Muscle layer of colon (tissue), 2 donors: ENCODE results near the gene OTOP3.
"Not testable (repeated sequence)": the region's sequence is repeated elsewhere in the genome, so short reads cannot be mapped to it uniquely, and the experiment has no call there.

Experiments used
- H3K27ac ChIP-seq: one replicate; pipeline ENCODE4 v1.7.0; 2013; ENCODE audit warnings: low read depth, mild to moderate bottlenecking, low read length, moderate library complexity
- H3K27me3 ChIP-seq, 2 donors: one replicate each; pipeline ENCODE4 v1.7.0; 2013; ENCODE audit warnings: low read length in 2 of 2, mild to moderate bottlenecking in 2 of 2; ENCODE audit not compliant: insufficient read depth in 2 of 2, control insufficient read depth in 1 of 2
- H3K36me3 ChIP-seq: one replicate; pipeline ENCODE4 v1.7.0; 2013; ENCODE audit warnings: mild to moderate bottlenecking, low read length; ENCODE audit not compliant: insufficient read depth
- H3K4me1 ChIP-seq: one replicate; pipeline ENCODE4 v1.7.0; 2013; ENCODE audit warnings: mild to moderate bottlenecking, low read length; ENCODE audit not compliant: insufficient read depth
- H3K4me3 ChIP-seq, 2 donors: one replicate each; pipeline ENCODE4 v1.7.0; 2013; ENCODE audit warnings: low read length in 2 of 2, low read depth in 1 of 2, mild to moderate bottlenecking in 1 of 2, moderate library complexity in 1 of 2
- H3K9ac ChIP-seq: one replicate; pipeline ENCODE4 v1.7.0; 2013; ENCODE audit warnings: low read length
- H3K9me3 ChIP-seq: one replicate; pipeline ENCODE4 v1.7.0; 2013; ENCODE audit warnings: mild to moderate bottlenecking, low read length
- donor health status: abdominal sarcoma.
- donor health status: Adenocarcinoma of cecum.

The OTOP3 gene

GRCh38 chr17:74981318-74981978 is 45.8 kb downstream of the OTOP3 start:
- Histone ChIP-seq H3K4me3 (peak overlapping the region; percentile 69 to 76), H3K4me1 (peaks cover 8% of the 10 kb centered on the region), H3K27me3 (no peaks in the 10 kb centered on the region), H3K9me3 (no peaks in the 10 kb centered on the region), H3K9ac (peak overlapping the region; percentile 47), H3K27ac (peak overlapping the region; percentile 86), H3K36me3 (no peaks in the 10 kb centered on the region)

- Histone ChIP-seq H3K36me3 (no peaks in the 10 kb centered on the region), H3K27me3 (no peaks in the 10 kb centered on the region), H3K9ac (peak overlapping the region; percentile 47), H3K4me3 (peak overlapping the region; percentile 69 to 76), H3K9me3 (no peaks in the 10 kb centered on the region), H3K27ac (peak overlapping the region; percentile 86), H3K4me1 (peaks cover 12% of the 10 kb centered on the region)
Observed at GRCh38 chr17:74981979-74982662, 46.4 kb downstream of the OTOP3 start.

- Histone ChIP-seq H3K4me3 (peak overlapping the region; percentile 69 to 76), H3K4me1 (peaks cover 14% of the 10 kb centered on the region), H3K27ac (peak overlapping the region; percentile 86), H3K9ac (peak overlapping the region; percentile 47)
- H3K36me3 ChIP-seq, H3K27me3 ChIP-seq, H3K9me3 ChIP-seq: not testable (repeated sequence)
Observed at GRCh38 chr17:74982663-74983313, 47.1 kb downstream of the OTOP3 start.

GRCh38 chr17:74986206-74986576 is 50.5 kb downstream of the OTOP3 start:
- H3K4me1 ChIP-seq = peaks cover 33% of the 10 kb centered on the region
- H3K9ac ChIP-seq = no peak overlapping the region
- H3K27ac ChIP-seq = no peak overlapping the region
- no peaks in the 10 kb centered on the region for H3K9me3 ChIP-seq
- H3K4me3 ChIP-seq = no peak overlapping the region
- no peaks in the 10 kb centered on the region for H3K27me3 ChIP-seq
- H3K36me3 ChIP-seq = no peaks in the 10 kb centered on the region

GRCh38 chr17:74987418-74987908 is 51.8 kb downstream of the OTOP3 start, which contains the start of gene CDR2L:
Gene CDR2L, plus strand, starts transcription at chr17:74987632. Its CDS starts 412 bp downstream, at chr17:74988044.
- H3K4me1 ChIP-seq = peaks cover 25% of the 10 kb centered on the region
- peak within 1 kb of the TSS; percentile 87 to 92 for H3K4me3 ChIP-seq
- no peaks in the 10 kb centered on the region for H3K27me3 ChIP-seq
- no peaks in the 10 kb centered on the region for H3K9me3 ChIP-seq
- peak within 1 kb of the TSS; percentile 99 for H3K9ac ChIP-seq
- no peaks in the 10 kb centered on the region for H3K36me3 ChIP-seq
- H3K27ac ChIP-seq = peak within 1 kb of the TSS; percentile 99

GRCh38 chr17:74987909-74988711 is 52.4 kb downstream of the OTOP3 start:
- peaks cover 25% of the 10 kb centered on the region for H3K4me1 ChIP-seq
- H3K27ac ChIP-seq = peak overlapping the region; percentile 99
- H3K4me3 ChIP-seq = peak overlapping the region; percentile 87 to 92
- H3K9me3 ChIP-seq = no peaks in the 10 kb centered on the region
- H3K36me3 ChIP-seq = no peaks in the 10 kb centered on the region
- H3K27me3 ChIP-seq = no peaks in the 10 kb centered on the region
- H3K9ac ChIP-seq = peak overlapping the region; percentile 99

- H3K4me3 ChIP-seq = no peak overlapping the region
- no peak overlapping the region for H3K27ac ChIP-seq
- H3K27me3 ChIP-seq = no peaks in the 10 kb centered on the region
- H3K9ac ChIP-seq = no peak overlapping the region
- peaks cover 25% of the 10 kb centered on the region for H3K4me1 ChIP-seq
- H3K9me3 ChIP-seq = no peaks in the 10 kb centered on the region
- H3K36me3 ChIP-seq = no peaks in the 10 kb centered on the region
Observed at GRCh38 chr17:74990581-74991105, 54.9 kb downstream of the OTOP3 start.

- H3K27ac ChIP-seq = no peak overlapping the region
- no peak overlapping the region for H3K4me3 ChIP-seq
- no peaks in the 10 kb centered on the region for H3K9me3 ChIP-seq
- H3K4me1 ChIP-seq = peaks cover 20% of the 10 kb centered on the region
- no peaks in the 10 kb centered on the region for H3K27me3 ChIP-seq
- no peaks in the 10 kb centered on the region for H3K36me3 ChIP-seq
- H3K9ac ChIP-seq = no peak overlapping the region
Observed at GRCh38 chr17:74992223-74992622, 56.5 kb downstream of the OTOP3 start.

- Histone ChIP-seq H3K27me3 (no peaks in the 10 kb centered on the region), H3K4me1 (peaks cover 9% of the 10 kb centered on the region), H3K9me3 (no peaks in the 10 kb centered on the region), H3K4me3 (no peak overlapping the region), H3K27ac (no peak overlapping the region), H3K36me3 (peaks cover 2% of the 10 kb centered on the region), H3K9ac (no peak overlapping the region)
Observed at GRCh38 chr17:74994440-74994839, 58.7 kb downstream of the OTOP3 start.

- Histone ChIP-seq H3K9me3 (no peaks in the 10 kb centered on the region), H3K4me1 (no peaks in the 10 kb centered on the region), H3K4me3 (no peak overlapping the region), H3K36me3 (peaks cover 6% of the 10 kb centered on the region), H3K27ac (no peak overlapping the region), H3K9ac (no peak overlapping the region), H3K27me3 (no peaks in the 10 kb centered on the region)
Observed at GRCh38 chr17:74995847-74996246, 60.1 kb downstream of the OTOP3 start.

- Histone ChIP-seq H3K27me3 (no peaks in the 10 kb centered on the region), H3K4me1 (no peaks in the 10 kb centered on the region), H3K36me3 (peaks cover 29% of the 10 kb centered on the region), H3K27ac (no peak overlapping the region), H3K4me3 (no peak overlapping the region), H3K9me3 (no peaks in the 10 kb centered on the region), H3K9ac (no peak overlapping the region)
Observed at GRCh38 chr17:74998783-74999182, 63.1 kb downstream of the OTOP3 start.
